Measurements from ENCODE around the gene SLC6A14.

Gene SLC6A14, protein sequence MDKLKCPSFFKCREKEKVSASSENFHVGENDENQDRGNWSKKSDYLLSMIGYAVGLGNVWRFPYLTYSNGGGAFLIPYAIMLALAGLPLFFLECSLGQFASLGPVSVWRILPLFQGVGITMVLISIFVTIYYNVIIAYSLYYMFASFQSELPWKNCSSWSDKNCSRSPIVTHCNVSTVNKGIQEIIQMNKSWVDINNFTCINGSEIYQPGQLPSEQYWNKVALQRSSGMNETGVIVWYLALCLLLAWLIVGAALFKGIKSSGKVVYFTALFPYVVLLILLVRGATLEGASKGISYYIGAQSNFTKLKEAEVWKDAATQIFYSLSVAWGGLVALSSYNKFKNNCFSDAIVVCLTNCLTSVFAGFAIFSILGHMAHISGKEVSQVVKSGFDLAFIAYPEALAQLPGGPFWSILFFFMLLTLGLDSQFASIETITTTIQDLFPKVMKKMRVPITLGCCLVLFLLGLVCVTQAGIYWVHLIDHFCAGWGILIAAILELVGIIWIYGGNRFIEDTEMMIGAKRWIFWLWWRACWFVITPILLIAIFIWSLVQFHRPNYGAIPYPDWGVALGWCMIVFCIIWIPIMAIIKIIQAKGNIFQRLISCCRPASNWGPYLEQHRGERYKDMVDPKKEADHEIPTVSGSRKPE

DNA sequence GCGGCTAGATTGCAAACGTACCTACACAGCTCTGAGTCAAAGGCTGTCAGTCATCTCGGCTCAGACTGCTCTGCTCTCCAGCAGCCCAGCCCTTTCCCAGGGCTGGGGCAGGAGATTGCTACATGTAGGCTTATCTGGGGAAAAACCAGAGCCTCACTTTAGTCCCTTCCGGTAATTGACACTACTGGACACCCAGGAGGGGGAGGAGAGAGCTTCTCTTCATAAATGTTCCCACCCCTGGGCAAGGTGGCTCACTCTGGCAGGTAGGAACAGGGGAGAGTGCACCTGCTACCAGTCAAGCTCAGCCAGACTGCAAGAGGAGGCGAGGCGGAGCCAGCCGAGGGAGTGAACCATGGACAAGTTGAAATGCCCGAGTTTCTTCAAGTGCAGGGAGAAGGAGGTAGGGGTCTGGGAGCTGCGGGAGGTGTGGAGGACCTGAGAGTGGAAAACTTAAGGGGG, at the start of gene SLC6A14:
Gene SLC6A14, plus strand, starts transcription at position 249 of the 459 bp plus-strand sequence. Its CDS starts 104 bp downstream, at position 353.
- no peak for DNase-seq (ENCODE audit: low read depth)

GRCh38 chrX:116395752-116396151, 40.7 kb upstream of the SLC6A14 start:
- DNase-seq (ENCODE audit: low read depth): no peak

- no peak for DNase-seq (ENCODE audit: low read depth)
These were observed 36.7 kb upstream of the SLC6A14 start for GRCh38 chrX:116399681-116400080.

DNA sequence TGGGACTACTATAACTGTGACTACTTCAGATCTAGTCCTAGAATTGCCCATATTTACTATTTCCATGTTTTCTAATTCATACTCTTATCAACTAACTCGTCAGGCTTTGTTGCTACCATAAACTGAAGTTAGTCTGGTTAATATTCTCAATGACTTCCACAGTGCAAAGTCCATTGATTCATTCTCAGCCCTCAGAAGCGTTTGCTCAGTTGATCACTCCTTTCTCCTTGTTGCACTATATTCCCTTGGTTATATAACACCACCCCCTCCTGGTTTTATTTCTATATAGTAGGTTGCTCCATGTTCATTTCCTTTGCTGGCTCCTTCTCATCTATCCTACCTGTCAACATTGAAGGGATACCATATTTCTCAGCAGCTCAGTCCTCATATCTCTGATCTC, 27.2 kb upstream of the SLC6A14 start:
- DNase-seq (ENCODE audit: low read depth): no peak

- DNase-seq (ENCODE audit: low read depth): no peak
These were observed 23.1 kb upstream of the SLC6A14 start for GRCh38 chrX:116413273-116413672.

- no peak for DNase-seq (ENCODE audit: low read depth)
These were observed 19.2 kb upstream of the SLC6A14 start for GRCh38 chrX:116417214-116417613.

GRCh38 chrX:116417968-116418367, 18.4 kb upstream of the SLC6A14 start:
- DNase-seq (ENCODE audit: low read depth): no peak

GRCh38 chrX:116427978-116428377, 8.4 kb upstream of the SLC6A14 start:
- DNase-seq (ENCODE audit: low read depth): no peak

- no peak for DNase-seq (ENCODE audit: low read depth)
These were observed 809 bp upstream of the SLC6A14 start for GRCh38 chrX:116435597-116435996.

DNA sequence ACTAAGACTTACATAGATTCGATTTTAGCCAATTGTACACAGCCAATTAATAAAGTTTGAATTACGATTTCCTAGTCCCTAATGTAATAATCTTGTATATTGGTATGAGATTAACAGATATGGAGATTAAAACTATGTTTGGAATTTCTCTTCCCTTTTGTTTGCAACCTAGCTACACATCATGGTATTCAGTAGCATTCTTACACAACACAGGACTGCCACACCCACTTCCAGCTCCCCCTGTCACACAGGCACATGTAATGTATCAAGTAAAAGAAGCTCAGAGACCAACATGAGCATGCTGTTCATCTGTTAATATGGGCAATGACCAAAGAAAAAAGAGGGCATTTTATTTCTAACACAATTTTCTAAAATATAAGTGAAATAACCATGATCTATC, 12.8 kb downstream of the SLC6A14 start:
- no peak for DNase-seq (ENCODE audit: low read depth)

DNA sequence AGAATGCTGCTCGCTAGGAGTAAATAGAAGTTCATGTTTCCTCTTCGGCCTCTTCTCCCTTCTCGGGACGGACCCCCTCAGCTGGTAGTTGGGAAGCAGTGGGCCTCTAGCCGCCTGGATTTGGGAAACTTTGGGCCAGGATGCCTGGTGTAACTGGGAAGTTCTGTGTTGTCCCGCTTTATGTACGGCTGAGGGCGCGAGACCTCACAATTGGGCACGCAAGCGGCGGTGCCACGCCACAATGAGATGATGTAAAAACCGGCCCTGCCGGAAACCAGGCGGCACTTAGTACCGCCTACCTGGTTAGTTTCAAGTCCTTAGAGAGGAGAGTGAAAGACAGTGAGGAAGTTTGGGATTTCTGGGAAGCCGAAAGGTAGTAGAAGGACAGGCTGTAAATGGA, 26.4 kb downstream of the SLC6A14 start, which contains the start of gene CT83:
Gene CT83, minus strand, starts transcription at position 155 of the 400 bp plus-strand sequence. Its CDS starts 120 bp downstream, at position 35.
- no peak for DNase-seq (ENCODE audit: low read depth)

GRCh38 chrX:116480059-116480458, 43.7 kb downstream of the SLC6A14 start:
- no peak for DNase-seq (ENCODE audit: low read depth)

DNA sequence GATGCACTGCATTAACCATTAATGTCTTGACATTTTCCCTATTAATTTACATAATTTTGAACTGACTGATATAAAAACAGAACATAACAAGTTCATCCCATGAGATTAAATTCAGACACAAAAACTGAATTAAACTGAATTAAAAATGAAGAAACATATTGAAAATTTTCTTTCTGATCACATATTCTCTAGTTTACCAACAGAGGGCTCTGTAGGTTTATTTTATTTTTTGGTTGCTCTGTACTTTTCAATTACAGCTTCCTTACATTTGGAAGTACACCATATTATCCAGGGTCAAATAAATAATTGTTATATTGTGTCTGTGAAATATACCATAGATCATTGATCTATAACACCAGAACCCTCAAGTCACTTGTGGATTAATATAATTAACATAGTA, 53.7 kb downstream of the SLC6A14 start:
- no peak for DNase-seq (ENCODE audit: low read depth)

GRCh38 chrX:116493271-116493670, 56.9 kb downstream of the SLC6A14 start:
- no peak for DNase-seq (ENCODE audit: low read depth)

- no peak for DNase-seq (ENCODE audit: low read depth)
These were observed 63.4 kb downstream of the SLC6A14 start for GRCh38 chrX:116499780-116500179.

All from activated T-cell treated with anti-CD3 and anti-CD28 coated beads for 1 hour (primary cell).